GM19438 (cell line): ENCODE measurements around the gene PTOV1.
A peak's percentile ranks its signal among the peaks of the same experiment; 100 is the strongest.
"Not testable (repeated sequence)": the region's sequence is repeated elsewhere in the genome, so short reads cannot be mapped to it uniquely, and the experiment has no call there.

Experiments used
- ATAC-seq: cut with Tn5 transposase; IDR thresholded peaks from one replicate; pipeline ENCODE4 v1.9.1; 2021; ENCODE audit warnings: low read depth; ENCODE audit not compliant: unreplicated experiment

PTOV1 gene

DNA sequence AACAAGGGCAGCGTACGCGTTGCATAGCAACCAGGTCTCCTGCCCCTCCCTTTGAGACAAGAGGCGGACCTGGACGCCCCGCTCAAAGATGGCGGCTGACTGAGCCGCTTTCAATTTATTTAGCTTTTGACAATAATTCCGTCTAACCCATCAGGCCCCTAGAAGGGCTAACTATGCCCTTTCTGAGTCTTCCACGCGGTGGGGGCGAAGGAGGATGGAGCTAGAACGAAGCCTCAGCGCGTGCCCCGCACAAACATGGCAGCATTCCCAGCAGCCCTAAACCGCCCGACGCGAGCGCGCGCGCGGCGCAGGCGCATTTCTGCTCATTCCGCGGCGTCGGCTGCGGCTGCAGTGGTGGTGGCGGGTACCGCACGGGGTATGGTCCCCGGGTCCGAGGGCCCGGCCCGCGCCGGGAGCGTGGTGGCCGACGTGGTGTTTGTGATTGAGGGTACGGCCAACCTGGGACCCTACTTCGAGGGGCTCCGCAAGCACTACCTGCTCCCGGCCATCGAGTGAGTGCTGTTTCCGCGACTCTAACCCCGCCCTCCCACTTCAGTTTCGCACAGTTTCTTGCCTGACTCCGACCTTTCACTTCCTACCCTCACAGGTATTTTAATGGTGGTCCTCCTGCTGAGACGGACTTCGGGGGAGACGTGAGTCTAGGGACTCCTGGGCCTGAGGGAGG, 32.9 kb upstream of the PTOV1 start, which contains the start of gene MED25:
MED25 (plus strand) TSS at position 326 of the 685 bp plus-strand sequence; CDS start at position 379, 53 bp downstream.
- ATAC-seq, result peak; percentile 54

DNA sequence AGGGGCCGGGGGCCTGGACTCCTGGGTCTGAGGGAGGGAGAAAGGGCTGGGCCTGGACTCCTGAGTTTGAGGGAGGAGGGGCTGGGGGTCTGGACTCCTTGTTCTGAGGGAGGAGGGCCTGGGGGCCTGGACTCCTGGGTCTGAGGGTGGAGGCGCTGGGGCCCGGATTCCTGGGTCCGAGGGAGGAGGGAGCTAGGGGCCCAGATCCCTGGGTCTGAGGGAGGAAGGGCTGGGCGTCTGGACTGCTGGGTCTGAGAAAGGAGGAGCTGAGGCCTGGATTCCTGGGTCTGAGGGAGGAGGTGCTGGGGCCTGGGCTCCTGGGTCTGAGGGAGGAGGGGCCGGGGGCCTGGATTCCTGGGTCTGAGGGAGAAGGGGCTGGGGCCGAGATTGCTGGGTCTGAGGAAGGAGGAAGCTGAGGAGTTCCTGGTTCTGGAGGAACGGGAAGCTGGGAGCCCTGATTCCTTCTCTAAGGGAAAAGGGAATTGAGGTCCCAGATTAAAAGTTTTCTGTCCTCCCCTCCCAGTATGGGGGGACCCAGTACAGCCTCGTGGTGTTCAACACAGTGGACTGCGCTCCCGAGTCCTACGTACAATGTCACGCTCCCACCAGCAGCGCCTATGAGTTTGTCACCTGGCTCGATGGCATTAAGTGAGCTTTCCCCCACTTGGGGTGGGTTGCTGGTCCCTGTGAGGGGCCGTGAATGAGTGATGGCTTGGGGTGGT, 32.1 kb upstream of the PTOV1 start:
- ATAC-seq, result no peak

DNA sequence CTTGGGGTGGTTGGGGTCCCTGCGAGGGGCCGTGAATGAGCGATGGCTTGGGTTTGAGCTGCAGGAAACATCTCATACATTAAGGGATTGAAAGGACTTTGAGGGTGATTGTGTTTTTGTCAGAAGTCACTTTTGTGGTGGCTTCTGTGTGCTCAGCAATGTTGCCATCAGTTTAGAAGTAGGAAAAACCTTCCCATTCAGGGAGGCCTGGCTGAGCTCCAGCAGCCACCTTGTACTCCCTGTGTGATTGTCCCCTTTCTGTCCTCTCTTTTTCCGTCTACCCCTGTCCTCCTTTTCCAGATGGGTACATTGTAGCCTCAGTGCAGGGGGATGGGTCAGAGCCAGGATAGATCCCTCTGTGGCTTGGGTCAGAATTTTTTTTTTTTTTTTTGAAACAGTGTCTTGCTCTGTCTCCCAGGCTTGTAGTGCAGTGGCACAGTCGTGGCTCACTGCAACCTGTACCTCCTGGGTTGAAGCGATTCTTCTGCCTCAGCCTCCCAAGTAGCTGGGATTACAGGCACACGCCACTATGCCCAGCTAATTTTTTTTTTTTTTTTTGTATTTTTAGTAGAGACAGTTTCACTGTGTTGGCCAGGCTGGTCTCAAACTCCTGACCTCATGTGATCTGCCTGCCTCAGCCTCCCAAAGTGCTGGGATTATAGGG, 31.4 kb upstream of the PTOV1 start:
- ATAC-seq, result not testable (repeated sequence)

DNA sequence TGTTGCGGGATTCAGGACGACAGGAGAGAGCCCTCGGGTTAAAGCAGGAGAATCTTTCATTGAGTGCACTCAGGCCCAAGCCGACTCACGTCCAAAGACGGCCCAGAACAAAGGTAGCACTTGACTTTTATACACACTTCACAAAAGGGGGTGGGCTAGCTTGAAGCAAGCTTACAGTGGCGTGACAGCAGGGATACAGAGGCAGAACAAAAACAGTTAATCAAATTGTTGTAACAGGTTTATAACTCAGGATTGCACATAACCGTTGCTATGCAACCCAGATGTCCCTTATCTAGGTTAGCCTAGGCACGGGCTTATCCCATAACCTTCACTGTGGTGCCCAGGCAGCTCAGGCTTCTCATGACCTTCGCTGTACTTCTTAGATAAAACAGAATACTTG, 30.8 kb upstream of the PTOV1 start:
- ATAC-seq, result no peak

DNA sequence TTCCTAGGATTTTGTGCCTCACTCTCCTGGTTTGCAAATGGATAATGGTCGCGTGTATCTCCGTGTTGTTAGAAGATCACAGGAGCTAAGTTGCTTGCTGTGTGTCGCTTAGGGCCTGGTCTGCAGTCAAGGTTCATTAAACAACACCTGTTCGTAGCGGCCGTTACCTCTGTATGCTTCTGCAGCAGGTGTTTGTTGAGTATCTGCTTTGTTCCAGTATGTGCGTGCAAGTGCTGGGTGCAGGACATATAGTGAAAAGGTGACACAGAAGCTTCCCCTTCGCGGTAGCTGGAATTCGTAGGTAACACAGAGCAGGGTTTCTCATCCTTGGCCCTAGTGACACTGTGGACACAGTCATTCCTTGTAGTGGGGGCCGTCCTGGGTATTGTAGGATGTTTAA, 27.5 kb upstream of the PTOV1 start:
- no peak for ATAC-seq

DNA sequence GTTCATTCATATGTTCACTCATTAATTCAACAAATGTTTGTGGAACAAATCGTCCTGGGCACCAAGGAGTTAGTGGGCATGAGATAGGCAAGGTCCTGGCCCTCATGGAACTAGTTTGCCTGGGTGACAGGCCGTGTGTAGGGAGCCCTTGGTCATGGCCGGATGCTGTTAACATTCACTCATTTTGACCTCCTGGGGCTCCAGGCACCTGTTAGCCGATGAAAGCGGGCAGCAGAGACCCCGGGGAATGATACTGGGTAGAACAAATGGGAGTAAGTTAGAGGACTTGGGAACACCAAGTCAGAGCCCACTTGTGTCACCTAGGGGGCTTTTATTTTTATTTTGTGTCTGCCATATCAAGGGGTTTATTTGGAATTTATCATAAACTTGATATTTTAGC, 26.3 kb upstream of the PTOV1 start:
- no peak for ATAC-seq

DNA sequence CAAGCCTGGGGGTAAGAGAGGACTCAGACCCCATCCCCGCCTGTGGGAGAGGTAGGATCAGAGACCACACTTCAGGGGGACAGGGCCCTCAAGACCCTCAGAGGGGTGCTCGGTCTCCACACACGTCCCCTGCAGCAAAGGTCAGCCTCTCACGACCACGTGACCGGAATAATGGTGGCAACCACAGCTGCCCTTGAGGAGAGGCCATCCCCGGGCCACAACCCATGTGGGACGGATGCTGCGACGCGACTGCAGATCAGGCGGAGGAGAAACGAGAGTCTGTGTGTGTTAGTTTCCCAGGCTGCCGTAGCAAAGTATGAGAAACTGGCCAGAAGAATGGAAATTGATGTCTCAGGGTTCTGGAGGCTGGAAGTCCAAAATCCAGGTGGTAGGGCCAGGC, 23.9 kb upstream of the PTOV1 start:
- no peak for ATAC-seq

DNA sequence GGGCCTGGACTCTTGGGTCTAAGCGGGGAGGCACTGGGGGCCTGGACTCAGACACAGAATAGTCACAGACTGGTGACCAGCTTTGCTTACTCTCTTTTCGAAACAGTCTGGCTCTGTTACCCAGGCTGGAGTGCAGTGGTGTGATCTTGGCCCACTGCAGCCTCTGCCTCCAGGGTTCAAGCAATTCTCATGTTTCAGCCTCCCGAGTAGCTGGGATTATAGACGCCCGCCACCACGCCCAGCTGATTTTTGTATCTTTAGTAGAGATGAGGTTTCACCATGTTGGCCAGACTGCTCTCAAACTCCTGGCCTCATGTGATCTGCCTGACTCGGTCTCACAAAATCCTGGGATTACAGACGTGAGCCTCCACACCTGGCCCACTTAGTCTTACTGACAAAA, 21.8 kb upstream of the PTOV1 start:
- ATAC-seq, result no peak

DNA sequence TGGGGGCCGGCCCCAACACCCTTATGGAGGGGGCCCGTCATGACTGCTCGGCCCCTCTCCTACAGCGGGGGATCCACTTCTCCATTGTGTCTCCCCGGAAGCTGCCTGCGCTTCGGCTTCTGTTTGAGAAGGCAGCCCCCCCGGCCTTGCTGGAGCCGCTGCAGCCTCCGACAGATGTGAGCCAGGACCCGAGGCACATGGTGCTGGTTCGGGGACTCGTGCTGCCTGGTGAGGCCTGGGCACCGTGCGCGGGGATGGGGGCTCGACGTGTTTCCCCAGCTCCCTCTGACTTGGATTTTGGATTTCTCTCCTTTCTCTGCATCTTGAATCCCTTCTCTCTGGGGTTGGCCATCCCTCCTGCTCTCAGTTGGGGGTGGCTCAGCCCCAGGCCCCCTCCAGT, 21.2 kb upstream of the PTOV1 start:
- no peak for ATAC-seq

DNA sequence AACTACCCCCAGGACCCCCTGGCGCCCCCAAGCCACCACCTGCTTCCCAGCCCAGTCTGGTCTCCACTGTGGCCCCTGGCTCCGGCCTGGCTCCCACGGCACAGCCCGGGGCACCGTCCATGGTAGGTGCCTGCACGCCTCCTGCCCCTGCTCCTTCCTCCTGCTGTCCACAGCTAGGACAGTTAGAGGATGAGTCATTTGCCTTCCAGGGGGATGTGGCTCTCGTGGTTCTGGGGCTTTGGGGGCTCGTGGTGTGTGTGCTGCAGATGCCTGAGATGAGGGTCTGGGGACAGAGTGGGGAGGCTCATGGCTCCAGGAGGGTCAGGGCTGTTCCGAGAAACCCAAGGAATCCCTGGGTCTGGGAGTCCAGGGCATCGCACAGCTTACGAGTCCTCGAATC, 20.2 kb upstream of the PTOV1 start:
- no peak for ATAC-seq

DNA sequence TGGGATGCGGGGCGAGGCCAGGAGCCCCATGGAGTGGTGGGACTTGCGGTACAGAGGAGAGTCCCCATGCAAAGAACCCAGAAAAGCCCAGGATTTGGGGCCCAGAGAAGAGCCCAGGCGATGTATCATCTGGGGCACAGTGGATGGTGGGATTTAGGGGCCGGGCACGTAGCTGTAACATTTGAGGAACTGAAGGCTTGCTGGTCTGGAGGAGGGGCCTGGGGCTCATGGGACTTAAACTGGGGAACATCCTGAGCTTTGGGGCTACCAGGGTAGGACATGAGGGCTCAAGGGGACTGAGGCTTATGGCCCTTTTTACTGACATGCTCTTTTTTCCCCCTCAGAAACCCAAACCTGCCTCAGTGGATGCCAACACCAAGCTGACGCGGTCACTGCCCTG, 19.4 kb upstream of the PTOV1 start:
- no peak for ATAC-seq

DNA sequence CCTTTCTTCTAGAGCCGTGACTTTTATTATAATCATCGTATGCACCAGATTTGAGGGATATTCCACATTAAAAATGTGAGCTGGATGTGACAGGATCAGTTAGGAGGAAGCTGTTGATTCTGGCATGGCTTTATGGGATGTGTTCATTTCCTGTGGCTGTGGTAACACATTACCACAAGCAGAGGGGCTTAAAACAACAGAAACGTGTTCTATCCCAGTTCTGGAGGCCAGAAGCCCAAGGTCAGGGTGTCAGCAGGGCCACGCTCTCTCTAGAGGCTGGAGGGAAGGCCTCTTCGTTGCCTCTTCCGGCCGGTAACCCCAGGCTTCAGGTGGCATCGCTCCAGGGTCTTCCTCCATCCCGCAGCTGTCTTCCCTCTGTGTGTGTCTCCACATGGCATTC, 18.4 kb upstream of the PTOV1 start:
- ATAC-seq, result no peak

DNA sequence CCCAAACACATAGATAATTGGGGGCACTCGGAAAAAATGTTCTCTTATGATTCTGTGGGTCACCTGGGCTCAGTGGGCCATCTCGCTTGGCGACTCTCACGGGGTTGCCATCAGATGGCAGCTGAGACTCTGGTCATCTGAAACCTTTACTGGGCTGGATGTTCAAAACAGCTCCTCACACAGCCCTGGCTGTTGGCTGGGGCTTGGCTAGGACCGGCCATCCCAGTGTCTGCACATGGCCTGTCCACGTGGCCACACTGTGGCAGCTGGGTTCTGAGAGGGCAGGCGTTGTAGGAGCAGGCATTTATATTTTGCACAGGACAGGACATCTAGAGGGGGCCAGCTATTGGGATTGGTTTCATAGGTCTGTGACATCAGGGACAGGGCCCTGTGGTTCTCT, 17.4 kb upstream of the PTOV1 start:
- ATAC-seq, result no peak

DNA sequence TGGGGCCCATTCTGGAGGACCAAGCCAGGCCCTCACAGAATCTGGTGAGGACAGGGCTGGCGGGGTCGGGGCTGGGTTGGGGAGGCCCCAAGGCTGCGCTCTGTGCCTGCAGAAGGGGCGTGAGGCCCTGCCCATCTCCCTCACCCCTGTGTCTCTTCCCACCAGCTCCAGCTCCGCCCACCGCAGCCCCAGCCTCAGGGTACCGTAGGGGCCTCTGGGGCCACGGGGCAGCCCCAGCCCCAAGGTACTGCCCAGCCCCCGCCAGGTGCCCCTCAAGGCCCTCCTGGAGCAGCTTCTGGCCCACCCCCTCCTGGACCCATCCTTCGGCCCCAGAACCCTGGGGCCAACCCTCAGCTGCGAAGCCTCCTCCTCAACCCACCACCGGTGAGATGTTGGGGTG, 15.4 kb upstream of the PTOV1 start:
- ATAC-seq, result no peak

DNA sequence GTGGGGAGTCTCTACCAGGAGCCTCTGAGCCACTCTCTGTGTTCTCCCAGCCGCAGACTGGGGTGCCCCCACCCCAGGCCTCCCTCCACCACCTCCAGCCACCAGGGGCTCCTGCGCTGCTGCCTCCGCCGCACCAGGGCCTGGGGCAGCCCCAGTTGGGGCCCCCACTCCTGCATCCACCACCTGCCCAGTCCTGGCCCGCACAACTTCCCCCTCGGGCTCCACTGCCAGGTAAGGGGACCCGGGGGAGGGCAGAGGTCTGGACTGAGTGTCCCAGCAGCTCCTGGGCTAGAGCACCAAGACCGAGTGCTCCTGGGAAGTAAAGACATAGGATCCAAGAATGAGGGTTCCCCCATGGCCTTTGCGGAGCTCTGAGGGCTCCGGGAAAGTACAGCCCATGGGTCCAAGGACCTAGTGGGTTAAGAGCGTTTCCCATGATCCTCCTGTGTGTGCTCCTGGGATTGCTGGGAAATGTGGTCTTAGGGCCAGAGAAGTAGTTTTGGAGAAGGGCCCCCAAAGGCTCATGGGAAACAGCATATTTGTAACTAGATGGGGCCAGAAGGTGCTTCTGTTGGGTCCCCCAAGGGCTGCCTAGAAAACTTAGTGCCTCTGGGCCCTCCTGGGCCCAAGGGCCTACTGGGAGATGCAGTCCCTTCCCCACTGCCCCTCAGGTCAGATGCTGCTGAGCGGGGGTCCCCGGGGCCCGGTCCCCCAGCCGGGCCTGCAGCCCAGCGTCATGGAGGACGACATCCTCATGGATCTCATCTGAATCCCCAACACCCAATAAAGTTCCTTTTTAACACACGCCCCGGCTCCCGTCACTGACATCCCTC, 14.6 kb upstream of the PTOV1 start:
- no peak for ATAC-seq

DNA sequence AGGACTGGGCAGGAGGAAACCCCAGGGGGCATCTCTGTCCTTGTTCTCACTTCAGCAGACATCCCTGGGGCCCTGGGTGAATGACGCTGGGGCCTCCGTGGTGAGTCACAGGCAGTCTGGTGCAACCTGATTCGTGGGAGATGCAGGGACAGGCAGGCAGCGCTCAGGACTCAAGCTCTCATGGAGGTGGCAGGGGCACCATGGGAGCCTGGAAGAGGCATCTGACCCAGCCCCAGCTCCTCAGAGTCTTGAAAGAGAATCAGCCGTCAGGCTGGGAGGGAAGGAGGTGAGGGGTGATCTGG, 14.0 kb upstream of the PTOV1 start:
- no peak for ATAC-seq

DNA sequence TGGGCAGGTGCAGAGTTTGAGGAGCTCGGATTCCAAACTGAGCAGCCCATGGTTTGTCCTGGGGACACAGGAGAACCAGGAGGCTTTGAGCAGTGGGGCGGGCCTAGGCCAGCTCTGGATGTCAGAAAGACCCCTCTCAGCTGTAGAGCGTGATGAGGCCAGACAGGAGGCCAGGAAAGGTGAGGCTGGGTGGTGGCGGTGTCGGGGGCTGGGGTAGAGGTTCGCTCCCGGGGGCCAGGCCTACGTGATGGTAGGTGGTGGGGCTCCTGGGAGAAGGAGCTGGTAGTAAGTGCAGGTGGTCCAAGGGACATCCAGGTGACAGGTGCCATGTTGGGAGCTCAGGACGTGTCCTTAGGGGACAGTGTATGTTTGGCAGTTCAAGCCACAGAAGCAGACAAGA, 13.5 kb upstream of the PTOV1 start:
- no peak for ATAC-seq

DNA sequence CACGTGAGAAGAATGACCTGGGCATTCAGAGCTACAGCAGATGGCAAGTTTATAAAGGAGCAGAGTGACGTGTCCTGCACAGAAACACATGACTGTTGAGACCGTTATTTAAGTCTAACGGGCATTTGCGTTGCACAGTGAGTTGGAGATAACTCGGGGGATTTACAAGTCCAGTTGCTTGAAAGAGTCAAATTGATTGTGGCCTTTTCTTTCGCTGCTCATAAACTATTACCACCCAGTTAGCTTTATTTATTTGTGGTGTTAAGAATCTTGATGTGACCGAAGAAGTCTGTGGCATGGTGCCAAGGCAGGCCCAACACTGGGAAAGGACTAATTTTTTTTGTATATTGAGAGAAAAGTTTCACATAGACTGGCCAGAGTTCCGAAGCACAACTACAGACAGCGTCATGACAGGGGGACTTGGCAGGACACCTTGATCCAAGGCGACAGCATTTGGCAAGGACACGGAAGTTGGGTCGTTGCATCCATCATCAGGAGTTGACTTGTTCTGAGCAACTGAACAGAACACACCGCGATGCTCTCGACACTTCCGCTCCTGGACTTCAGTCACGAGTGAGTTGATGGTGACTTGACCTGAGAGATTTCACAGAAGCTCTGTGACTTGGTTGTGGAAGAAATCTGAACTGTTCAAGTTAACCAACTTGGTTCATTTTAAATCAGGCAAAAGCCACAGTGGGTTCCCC, 11.9 kb upstream of the PTOV1 start:
- ATAC-seq, result no peak

DNA sequence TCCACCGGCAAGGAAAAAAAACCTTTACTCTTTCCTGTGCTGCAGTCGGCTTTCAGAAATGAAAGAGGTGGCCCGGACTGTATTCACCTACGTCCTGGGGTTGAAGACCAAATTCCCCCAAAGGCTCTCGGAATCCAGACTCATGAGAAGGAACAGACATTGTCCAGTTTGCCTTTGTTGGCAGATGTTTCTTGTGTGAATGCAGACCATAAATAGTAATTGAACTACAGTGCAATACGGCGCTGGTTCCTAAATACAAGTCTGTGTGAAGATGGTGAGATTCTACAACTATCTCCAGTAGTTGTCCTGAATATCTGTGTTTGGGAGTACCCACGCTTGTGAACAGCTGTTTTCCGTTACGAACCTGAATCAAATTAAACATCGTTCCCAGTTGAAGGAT, 11.2 kb upstream of the PTOV1 start:
- no peak for ATAC-seq

DNA sequence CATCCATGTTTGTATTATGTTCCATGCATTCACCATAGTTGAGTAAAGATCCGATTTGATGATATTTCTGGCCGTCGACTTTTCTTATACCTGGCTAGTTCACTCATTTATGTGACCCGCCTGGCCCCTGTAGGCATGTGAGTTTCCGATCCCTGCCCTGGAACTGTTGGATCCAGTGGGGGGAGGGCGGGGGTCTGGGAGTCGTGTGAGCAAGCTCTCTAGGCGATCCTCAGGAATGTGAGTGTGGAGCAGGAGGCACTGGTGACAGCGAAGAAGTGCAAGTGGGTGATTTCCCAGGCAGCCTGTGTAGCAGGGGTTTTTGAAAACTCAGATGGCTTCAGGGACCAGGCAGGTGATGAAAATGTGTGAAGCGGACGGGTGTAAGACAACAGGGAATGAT, 10.6 kb upstream of the PTOV1 start:
- no peak for ATAC-seq
